Right lobe of liver (tissue), 4 donors: Measurements from ENCODE around the gene PRKAG2.

ENCODE experiments used
- CTCF ChIP-seq, 4 donors: fragments of 200-600 bp in 3 of 4; fragments of 450-650 bp in 1 of 4; IDR thresholded peaks; one replicate each; pipeline versions ENCODE4 v1.5.1 to v1.8.0; 2016 to 2022; ENCODE audit warnings: antibody characterized with exemption in 4 of 4, mild to moderate bottlenecking in 2 of 4
- POLR2A ChIP-seq: fragments of 450-650 bp; IDR thresholded peaks from one replicate; pipeline ENCODE4 v1.6.1; 2017; ENCODE audit warnings: antibody characterized with exemption, mild to moderate bottlenecking
- donor health status: DM: no; HTN: no; CAD: no.
- donor health status: DM: no; HTN: no; CAD: no.
- donor health status: DM: no; HTN: yes; CAD: no.

- TF ChIP-seq CTCF (IDR thresholded peaks at IDR 0.05), result no peak
- TF ChIP-seq POLR2A, result no peak
Measured at GRCh38 chr7:151896086-151896485, 19.2 kb upstream of the PRKAG2 start.
